NK-92 treated with Interleukin-12 subunit alpha and Interleukin-12 subunit beta, amount 100 ng/mL, for 24 hours (cell line): ENCODE measurements around the gene CADM1.

Experiments
- DNase-seq: peaks from one replicate; lab custom pipeline; 2025; lab: John Stamatoyannopoulos, UW

The CADM1 gene

DNA sequence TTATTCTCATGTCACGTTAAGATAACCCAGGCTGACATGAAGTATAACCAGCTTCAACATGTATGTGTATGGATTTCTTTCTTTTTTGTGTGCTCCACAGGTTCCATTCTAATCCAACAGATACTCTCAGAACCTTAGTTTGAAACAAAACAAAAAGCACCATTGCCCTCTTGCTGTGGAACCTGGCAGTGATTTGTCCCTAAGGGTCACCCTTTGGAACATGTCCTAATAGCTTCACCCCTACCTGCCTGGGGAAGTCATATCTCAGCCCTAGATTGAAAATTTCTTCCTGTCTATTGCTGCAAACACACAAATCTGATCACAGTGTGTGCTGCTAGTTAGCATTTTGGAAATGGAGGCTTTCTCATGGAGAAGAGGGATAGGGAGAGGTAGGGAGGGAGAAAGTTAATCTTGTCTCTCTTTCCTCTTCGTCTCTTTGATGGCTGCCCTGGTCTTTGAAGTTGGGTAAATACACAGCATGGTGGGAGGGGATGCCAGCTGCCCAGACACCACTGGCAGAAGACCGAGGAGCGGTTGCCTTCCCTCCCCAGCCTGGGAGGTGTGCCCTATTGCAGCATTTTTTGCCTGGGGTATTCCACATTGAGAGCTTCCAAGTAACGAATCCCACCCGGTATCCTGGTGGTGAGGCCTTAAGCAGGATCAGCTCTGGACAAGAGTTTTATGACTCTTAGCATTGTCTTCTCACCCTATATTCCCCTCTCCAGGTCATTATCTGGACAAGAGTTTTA, 11.6 kb upstream of the CADM1 start:
- no peak for DNase-seq

DNA sequence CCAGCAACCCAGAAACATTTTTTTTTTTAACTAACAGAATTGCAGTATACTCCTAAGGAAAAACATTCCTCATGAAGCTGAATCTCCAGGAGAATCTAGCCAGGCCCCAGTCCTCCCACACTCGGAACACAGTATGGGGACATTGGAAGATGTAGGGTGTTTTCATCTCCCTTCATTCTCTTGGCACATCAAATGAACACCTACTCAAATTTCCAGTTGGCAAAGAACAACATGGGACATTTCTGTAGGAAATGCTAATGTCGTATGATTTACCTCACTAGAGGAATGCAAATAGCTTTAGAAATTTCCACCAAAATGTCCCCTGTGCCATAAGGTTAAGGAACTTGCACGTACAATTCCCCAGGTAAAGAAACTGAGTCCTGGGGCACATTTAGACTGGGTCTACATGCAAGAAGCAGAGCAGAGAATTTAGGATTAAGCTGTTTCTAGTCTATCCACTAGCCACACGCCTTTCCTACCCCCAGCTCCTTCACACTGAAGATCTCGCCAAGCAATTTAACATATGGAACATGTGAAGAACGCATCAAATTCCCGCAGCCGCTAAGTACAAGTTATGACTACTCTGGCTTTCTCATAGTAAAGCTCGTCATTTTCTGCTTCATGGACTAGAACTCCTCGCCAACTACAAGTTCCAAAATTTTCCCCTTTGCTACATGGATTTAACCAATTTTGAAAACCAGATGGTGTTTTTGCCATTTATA, 2.9 kb upstream of the CADM1 start:
- DNase-seq: no peak

DNA sequence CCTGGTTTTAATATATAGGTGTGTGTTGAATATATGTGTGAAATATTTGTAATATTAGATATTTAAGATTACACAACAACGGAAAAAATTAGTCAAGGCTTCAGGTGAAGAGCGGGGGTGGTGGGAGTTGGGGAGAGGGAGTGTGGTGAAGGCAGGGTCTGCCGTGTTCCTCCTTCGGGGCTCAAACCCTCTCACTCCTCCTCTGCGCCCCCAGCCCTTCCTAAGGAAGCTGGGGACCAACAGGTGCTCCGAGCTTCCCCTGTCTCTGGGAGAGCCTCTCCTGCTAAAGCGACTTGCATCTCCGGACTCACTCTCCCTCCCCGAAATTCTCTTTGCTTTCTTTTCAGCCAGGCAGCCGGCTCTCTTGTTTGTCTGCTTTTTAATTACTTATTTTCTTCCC, 960 bp upstream of the CADM1 start:
- DNase-seq: no peak

DNA sequence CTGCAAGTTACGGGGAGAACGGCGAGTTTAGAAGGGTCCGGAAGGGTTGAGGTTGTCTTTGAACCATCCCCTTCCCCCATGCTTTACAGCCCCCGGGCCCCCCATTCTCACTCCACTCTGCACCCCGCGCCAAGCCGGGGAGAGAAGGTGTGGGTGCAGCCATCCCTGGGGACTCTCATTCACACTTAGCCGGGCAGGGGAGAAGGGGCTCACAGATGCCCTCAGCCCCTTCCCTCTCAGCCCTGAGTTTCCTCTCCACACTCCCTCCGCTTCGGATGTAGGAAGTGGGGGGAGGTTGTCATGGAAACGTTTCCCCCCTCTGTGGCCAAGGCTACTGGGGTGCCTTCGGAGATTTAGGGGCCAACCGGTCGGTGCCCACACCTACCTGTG, 334 bp downstream of the CADM1 start:
- DNase-seq: no peak

DNA sequence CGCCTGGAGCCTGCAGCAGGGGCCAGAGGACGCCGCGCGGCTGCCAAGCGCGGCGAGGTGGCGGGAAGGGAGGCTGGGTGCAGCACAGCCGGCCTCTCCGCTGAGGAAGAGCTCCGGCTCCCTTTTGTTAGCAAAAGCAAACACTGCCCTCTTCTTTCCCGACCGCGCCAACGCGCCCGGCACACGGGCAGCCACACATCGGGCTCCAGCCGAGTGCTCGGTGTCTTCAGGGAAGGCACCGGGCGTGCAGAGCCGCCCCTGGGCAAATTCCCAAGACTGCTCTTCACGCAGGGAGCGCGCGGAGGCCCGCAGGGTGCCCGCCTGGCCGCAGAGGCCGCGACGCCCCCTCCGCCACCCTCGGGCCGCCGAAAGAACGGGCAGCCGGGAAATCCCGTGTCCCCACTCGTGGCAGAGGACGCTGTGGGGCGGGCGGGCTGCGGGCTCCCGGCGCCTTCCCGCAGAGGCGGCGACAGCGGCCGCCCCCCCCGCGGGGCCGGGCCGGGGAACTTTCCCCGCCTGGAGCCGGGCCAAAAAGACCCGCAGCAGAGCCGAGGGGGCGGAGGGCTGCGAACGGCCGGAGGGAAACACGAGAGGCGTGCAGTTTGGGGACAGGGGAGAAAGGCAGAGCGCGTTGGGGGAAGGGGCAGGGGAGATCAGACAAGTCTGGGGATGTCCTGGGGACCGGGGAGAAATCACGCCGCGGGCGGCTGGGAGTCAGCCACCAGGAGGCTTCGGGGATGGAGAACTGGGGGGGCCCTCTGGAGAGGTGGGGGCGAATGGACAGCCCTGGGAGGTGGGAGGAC, 931 bp downstream of the CADM1 start:
- DNase-seq: no peak

DNA sequence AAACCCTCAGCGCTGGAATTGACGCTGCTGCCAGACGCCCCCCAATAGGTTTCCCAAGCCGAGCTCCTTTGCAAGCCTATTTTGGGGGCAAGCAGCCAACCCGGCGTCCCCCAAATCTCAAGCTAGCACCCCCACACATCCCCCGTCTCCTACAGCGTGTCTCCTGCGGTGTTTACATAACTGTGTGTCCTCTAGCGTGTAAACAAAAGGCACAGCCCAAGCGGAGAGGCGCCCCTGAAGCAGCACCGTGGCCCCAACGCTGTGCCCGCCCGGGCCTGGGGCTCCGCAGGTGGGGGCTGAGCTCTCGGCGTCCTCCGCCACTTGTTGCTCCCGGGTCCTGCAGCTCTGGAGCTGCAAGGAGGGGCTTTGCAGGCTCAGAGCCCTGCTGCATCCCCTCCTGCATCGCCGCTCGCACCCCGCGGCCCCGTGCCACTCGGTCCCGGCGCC, 1.6 kb downstream of the CADM1 start:
- DNase-seq: no peak

DNA sequence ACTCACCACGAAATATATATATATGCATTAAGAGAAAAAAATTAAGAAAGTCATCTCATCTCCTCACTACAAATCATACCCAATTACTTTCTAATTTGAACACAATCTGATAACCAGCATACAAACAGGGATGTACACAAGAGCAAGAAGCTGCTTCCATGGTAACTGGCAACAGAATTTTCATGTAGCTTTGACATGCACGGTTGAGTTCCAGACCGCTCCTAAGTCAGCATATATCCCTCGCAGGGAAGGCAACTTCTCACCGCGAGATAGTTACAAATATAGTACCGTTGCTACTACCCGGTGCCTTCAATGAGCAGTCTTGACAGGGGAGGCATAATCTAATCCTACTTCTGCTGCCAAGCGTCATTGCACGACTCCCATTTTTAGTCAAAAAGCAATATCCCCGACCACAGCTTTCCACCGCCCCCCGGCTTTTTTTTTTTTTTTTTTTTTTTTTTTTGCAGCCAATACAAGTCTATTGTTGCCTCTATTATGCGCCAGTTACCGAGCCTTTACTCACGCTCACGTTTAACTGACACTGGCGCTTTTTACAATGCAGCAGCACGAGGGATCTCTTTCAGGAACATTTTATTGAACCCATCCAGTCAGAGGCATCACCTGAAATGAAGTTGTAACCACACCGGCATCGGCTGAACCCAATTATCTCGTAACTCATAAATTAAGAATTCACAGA, 2.2 kb downstream of the CADM1 start:
- no peak for DNase-seq

DNA sequence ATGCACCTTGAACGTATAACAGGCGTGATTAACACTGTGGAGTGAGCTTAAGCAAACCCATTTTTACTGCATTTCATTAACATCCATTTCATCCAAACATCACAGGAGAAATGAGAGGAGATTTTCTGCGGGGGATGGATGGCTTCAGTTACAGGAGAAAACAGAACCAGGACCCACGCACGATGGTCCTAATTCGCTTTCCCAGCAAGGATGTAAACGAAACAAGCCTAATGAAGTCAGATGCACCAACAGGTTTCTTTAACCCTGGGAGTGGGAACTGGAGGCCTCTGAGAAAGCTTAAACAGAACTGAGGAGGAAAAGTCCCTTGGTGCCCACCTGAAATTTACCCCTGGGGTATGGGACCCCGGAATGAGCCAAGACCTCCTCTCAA, 2.7 kb downstream of the CADM1 start:
- DNase-seq: no peak

DNA sequence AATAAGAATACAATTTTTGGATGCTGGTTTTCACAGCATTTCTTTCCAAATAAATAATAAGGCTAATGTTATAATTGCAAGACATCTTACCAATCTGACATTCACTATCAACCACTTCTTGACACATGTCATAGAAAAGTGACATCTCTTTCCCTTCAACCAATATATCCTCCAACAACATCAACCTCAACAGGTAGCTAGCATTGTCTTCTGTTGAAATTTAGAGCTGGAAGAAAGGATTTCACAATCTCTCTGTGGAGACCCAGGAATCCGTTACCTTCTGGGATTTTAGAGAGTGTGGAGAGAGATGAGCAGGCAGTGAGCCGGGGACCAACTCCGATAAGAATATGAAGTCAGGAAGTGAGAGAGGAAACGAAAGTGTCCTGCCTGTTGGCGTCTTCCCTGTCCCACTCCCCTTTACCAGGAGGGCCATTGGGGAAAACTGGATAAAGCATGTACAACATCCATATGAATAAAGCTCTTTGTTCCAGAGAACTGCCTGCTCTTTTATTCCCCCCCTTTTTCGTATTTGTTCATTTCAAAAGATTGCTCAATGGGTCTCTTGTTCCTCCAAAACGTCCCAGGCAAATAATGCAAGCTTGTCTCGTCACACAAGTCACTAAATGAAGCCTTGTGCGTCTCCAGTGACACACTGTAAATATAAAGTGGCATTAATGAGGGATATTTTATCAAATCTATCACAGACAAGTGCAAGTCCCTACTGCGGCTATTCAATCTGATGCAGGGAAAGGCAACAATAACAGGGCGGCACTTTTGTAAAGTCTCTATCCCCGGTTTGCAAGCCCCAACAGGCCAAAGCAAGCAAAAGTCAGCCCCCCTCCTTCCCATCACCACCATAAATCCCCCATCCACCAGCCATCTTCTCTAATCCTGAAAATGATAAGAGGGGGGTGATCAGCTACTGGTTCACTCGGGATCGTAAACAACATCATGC, 3.4 kb downstream of the CADM1 start:
- no peak for DNase-seq

DNA sequence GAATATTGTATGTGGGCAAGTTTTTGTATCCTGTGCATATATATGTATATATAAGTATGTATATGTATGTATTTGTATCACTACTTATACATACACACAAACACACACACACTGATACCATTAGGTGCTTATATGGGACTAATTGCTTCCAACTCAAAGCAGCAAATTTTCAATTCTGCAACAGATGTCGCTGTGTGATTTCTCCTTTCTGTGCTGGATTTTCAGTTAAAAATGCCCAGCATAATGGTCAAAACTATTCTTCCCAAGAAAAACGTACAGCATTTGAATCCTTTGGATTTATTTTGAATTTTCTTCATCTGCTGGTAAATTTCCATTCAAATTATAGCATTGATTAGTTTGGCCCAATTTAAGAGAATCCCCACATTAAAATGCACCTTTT, 4.3 kb downstream of the CADM1 start:
- DNase-seq: no peak

DNA sequence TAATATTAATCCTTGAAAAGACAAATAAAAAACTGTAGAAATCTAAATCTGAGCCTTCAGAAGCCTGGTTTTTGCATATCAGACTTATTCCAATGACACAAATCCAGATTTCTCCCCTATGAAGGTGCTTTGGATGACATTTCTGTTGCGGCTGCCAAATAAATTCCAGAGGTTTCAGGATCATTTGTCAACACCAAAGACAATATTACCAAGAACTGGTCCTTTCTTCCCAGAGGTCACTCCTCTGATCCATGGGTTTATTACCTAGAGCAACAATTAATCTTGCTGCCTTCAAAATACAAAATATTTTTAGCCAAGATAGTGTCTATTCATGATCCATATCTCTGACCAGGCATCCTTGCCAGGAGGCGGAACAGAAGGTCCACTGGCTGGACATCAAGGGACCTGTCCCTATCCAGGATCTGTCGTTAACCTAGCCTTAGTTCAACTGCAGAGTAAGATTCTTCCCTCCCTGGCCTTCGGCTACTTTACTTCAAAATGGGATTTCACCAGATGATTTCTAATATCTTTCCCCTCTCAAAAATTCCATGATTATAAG, 4.9 kb downstream of the CADM1 start:
- DNase-seq: no peak

DNA sequence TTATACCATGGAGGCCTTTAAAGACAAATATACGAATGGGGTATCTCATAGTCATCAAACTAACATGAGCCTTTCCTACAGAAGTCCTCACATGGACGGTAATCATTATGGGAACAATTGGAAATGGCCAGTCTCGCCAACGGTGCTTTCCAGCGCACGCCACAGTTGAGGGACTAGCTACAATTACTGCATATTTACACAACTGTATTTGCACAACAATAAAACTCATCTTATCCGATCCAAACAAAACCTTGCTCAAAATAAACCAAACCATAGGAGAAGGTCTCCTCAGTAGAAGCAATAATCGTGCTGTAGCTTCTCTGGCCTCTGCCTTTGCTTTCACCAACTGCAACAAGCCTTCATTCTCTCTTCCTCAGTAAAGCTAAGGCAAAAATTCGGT, 5.9 kb downstream of the CADM1 start:
- DNase-seq: no peak

DNA sequence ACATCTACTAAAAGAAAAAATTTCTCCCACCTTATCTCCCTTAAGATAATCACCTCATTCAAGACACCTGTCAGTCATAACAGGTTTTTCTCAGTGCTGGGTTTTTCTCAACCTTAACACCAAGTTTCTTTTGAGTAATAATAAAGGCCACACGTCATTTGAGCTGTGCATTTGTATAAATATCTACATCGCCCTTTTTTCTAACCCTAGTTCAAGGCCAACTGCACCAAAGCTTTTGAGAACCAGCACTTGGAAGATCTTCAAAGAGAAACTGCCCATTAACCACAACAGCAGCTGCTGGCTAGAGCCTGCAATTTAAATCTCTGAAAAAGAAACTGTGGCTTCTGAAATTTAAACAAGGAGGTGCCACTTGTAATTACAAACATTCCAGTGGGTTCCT, 6.9 kb downstream of the CADM1 start:
- no peak for DNase-seq

DNA sequence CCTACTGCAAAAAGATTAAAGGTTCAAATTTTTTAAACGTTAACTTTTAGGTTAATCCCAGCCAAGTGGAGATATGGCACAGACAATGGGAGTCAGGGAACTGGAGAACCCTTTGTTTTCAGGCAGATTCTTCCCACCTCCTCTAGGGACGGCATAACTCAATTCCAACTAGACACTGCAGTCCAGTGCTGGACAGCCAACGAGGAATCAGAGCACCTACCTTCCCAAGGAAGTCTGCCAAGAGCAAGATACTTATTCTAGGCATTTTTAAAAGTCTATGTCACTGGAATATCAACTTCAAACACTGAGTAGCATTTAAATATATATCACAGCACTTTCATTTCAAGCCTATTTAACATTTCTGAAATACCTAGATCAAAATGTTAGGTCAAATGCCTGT, 7.3 kb downstream of the CADM1 start:
- no peak for DNase-seq

DNA sequence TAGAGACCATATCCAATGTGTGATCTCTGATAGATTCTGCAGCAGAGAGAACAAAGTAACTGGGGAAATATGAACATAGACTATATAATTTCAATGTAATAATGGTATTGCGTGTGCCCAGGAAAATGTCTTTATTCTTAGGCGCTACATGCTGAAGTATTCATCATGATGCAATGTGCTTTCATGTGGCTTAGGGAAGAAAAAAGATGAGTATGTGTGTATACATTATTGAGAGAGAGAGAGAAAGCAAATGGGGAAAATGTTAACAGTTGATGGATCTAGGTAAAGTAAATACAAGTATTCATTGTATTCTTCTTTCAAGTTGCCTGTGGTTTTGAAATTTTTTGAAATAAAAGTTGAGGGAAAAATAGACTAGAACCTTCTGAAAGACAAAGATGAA, 10.3 kb downstream of the CADM1 start:
- DNase-seq: no peak

DNA sequence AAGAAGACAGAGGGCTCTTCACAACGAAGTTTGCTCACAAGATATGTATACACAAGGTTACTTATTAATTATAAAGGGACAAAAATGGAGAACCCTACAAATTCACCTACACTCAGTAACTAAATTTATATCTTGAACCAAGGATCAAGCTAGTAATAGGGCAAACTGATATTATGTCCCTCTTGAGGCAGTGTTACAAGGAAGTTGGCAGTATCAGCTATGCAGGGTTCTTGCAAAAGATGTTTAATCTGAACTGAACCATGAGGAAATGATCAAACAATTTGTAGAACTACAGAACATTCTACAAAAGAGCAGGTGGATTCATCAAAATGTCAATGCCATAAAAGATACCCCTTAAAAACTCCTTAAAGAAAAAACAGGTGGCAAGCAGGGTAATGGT, 10.7 kb downstream of the CADM1 start:
- DNase-seq: no peak

DNA sequence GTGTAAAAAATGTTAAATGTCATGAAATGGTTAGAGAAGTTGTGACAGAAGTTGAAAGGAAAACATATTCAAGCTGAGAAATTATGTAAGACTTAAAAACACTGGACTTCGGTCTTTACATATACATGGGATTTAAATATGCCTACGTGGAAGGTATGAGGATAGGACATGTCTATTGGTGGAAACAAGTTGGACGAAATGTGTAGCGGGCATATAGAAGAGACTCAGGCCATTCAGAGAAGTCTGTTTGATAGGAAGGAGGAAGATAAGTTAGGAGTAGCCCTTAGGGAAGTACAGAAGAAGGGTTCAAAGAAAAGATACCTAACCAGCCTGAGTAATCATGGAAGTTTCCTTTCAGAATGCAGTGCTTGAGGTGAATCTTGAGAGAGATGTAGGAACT, 14.7 kb downstream of the CADM1 start:
- no peak for DNase-seq

DNA sequence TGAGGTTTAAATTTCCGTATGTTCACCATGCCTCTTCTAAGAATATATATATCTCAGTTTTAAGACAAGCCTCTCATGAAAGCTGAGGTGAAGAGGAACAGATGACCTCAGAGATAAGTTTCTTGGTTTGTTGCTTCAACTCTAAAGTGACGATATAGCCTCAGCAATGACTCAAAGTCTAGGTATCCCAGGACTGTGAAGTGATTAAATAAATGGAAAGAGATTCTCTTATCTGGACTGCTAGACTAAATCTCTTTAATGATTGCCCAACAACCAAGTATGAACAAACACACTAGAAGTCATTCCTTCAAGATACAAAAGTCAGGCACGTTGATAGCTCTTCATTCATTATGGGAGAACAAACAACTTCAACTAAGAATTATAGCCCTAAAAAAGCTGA, 15.3 kb downstream of the CADM1 start:
- no peak for DNase-seq

DNA sequence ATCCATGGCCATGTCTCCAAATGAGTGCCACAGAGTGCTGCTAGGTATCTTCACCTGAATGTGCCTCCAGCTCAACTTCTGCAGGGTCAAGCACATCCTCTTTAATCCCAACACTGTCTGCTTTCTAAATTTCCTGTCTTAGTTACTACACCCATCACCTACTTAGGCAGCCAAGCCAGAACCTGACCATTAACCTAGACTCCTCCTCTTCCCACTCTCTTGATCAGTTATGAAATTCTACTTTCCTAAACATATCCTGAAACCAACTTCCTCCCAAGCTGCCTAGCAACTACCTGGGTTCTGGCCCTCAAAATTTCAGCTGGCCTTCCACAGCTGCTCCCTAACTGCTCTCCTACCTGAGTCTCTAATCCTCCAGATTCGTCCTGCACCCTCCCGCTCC, 22.7 kb downstream of the CADM1 start:
- no peak for DNase-seq

DNA sequence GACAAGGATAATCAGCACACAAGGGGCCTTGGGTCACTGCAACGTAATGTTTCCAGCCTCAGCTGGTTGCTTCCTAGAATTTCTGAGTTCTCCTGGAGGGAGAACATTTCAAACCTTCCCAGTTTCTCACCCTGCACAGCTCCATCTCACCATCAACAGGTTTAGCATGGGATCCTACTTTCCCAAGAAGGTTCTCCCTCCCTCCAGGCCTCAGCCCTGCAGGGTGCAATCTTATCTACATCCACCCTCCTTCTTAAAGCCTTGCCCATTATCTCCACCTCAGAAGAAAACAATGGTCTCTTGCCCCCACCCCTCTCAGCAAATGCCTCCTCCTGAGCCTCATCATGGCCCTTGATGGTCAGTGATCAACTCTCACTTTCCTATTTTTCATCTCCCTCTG, 23.6 kb downstream of the CADM1 start:
- no peak for DNase-seq

DNA sequence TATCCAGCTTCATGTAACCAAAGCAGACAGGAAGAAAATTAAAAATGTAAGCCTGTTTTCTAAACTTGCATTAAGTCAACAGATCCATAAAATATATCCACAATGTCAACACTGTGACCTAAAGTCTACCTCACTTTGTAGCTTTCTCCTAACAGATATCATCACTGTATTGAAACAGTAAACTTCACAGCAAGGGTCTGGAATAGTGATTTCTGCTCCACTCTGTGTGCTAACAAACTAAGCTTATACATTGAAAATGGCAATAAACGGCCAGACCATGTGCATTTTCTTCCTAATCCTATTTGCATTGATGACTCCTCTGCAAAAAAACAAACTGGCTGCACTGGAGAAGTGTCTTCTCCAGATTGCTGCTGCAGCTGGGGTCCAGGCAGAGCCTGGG, 26.8 kb downstream of the CADM1 start:
- DNase-seq: no peak
